ENCODE results near the gene DOC2B. TPM values are rescaled to one million over a fixed set of nuclear protein-coding genes. Genes with fewer than 3 reads are reported as not detected.

The DOC2B gene
- total RNA-seq, 1 experiment from 2014 or later = 1.5 TPM

DNA sequence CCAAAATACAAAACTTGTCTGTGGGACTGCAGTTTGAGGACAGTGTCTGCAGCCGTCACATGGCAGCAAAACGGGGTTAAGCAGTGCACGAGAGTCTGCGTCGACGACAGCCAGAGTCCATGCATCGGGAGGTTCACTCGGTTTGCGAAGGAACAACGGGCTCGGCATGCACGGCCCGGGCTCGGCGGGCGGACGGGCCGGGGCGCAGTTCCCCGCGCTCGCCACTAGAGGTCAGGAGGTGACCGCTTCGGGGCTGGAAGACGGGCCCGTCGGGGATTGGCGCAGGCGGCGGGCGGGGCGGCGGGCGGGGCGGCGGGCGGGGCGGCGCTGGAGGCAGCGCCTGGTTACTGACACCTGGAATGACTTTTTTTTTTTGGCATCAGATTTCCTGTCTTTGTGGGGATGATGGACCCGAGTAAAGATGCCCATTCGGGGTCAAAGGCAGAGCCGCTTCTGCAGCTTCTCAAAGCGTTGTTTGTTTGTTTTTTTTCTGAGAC is 37.6 kb downstream of the DOC2B start:
- H3K4me1 ChIP-seq (ENCODE audit: control insufficient read depth, insufficient read depth, low read length) = no peaks in the 10 kb centered on the region
- DNase-seq (ENCODE audit: low read depth, low spot score) (peak; percentile 17), ATAC-seq (peak; percentile 91)
- in situ Hi-C loops (cut with HindIII; ENCODE audit: low pct_unique_long_range_greater_than_20kb, low sequenced_read_pairs) (no loop called here), intact Hi-C loops (cut with micrococcal nuclease; ENCODE audit: unreplicated experiment) (no loop called here)
- no peaks in the 10 kb centered on the region for H3K9me3 ChIP-seq (ENCODE audit: control insufficient read depth, insufficient read depth, low read depth, low read length)
- TF ChIP-seq, protein P1, sequence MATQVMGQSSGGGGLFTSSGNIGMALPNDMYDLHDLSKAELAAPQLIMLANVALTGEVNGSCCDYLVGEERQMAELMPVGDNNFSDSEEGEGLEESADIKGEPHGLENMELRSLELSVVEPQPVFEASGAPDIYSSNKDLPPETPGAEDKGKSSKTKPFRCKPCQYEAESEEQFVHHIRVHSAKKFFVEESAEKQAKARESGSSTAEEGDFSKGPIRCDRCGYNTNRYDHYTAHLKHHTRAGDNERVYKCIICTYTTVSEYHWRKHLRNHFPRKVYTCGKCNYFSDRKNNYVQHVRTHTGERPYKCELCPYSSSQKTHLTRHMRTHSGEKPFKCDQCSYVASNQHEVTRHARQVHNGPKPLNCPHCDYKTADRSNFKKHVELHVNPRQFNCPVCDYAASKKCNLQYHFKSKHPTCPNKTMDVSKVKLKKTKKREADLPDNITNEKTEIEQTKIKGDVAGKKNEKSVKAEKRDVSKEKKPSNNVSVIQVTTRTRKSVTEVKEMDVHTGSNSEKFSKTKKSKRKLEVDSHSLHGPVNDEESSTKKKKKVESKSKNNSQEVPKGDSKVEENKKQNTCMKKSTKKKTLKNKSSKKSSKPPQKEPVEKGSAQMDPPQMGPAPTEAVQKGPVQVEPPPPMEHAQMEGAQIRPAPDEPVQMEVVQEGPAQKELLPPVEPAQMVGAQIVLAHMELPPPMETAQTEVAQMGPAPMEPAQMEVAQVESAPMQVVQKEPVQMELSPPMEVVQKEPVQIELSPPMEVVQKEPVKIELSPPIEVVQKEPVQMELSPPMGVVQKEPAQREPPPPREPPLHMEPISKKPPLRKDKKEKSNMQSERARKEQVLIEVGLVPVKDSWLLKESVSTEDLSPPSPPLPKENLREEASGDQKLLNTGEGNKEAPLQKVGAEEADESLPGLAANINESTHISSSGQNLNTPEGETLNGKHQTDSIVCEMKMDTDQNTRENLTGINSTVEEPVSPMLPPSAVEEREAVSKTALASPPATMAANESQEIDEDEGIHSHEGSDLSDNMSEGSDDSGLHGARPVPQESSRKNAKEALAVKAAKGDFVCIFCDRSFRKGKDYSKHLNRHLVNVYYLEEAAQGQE (IDR thresholded peaks at IDR 0.05; ENCODE audit: insufficient read depth in 1 of 2, low read depth in 2 of 2, low read length in 1 of 2) = no peak
- TF ChIP-seq CTCF (IDR thresholded peaks at IDR 0.05) = peak; percentile 91
- no peak overlapping the region for H3K27ac ChIP-seq (ENCODE audit: low read length)
- ChIA-PET CTCF (no interaction called here), POLR2A (no interaction called here)
- no peak overlapping the region for H3K4me3 ChIP-seq (ENCODE audit: low read depth in 2 of 2, low read length in 2 of 2)
- no peaks in the 10 kb centered on the region for H3K27me3 ChIP-seq (ENCODE audit: control insufficient read depth, insufficient read depth, low read length)
- no TSS peak for BruUV-seq (replicated peaks)
- H3K36me3 ChIP-seq (ENCODE audit: control insufficient read depth, insufficient read depth, low read length) = no peaks in the 10 kb centered on the region

GRCh38 chr17:142876-143784 is 38.3 kb downstream of the DOC2B start:
- BruUV-seq (replicated peaks) = no TSS peak
- H3K27ac ChIP-seq (ENCODE audit: low read length) = no peak overlapping the region
- ATAC-seq = no peak
- H3K36me3 ChIP-seq (ENCODE audit: control insufficient read depth, insufficient read depth, low read length) = no peaks in the 10 kb centered on the region
- TF ChIP-seq SIN3A (IDR thresholded peaks at IDR 0.05; ENCODE audit: borderline replicate concordance, insufficient read depth, low read depth, low read length) (no peak), TCF7L2 (IDR thresholded peaks at IDR 0.05; ENCODE audit: low read depth, low read length) (no peak), CTCF (IDR thresholded peaks at IDR 0.05) (no peak), POLR2AphosphoS5 (IDR thresholded peaks at IDR 0.05; ENCODE audit: low read depth, low read length) (no peak)
- TF ChIP-seq, protein P1 (IDR thresholded peaks at IDR 0.05; ENCODE audit: insufficient read depth in 1 of 2, low read depth in 2 of 2, low read length in 1 of 2) = no peak
- POLR2A ChIA-PET = no interaction called here
- CTCF ChIA-PET = no interaction called here
- no peaks in the 10 kb centered on the region for H3K27me3 ChIP-seq (ENCODE audit: control insufficient read depth, insufficient read depth, low read length)
- in situ Hi-C loops (cut with HindIII; ENCODE audit: low pct_unique_long_range_greater_than_20kb, low sequenced_read_pairs) = no loop called here
- H3K9me3 ChIP-seq (ENCODE audit: control insufficient read depth, insufficient read depth, low read depth, low read length) = no peaks in the 10 kb centered on the region
- DNase-seq (ENCODE audit: low read depth, low spot score) = no peak
- H3K4me1 ChIP-seq (ENCODE audit: control insufficient read depth, insufficient read depth, low read length) = no peaks in the 10 kb centered on the region
- H3K4me3 ChIP-seq (ENCODE audit: low read depth in 2 of 2, low read length in 2 of 2) = no peak overlapping the region
- intact Hi-C loops (cut with micrococcal nuclease; ENCODE audit: unreplicated experiment) = no loop called here
